HepG2 (cell line): ENCODE measurements around the gene SCAF11. TPM values are rescaled to one million over a fixed set of nuclear protein-coding genes. Genes with fewer than 3 reads are reported as not detected.

ENCODE experiments used
- ATAC-seq: fragments of 200-7000 bp; cut with Tn5 transposase; 3 replicates; pipeline ENCODE4 v1.9.1; 2020; ENCODE audit warnings: mild to moderate bottlenecking, moderate library complexity
- BruUV-seq: library from RNA; stranded (reverse); fragments of 400-500 nt; replicated peaks from 2 replicates; lab custom pipeline; 2021; lab: Mats Ljungman, UMichigan
- CTCF ChIA-PET: fragments of 300-600 bp; formaldehyde crosslinking; extraction: SDS; loops from one replicate; lab custom pipeline; 2021; ENCODE audit warnings: low total read pairs, inconsistent platforms, low intra/inter-chr PET ratio; lab: Yijun Ruan, JAX
- POLR2A ChIA-PET: fragments of 350-600 bp; sonication (Branson Sonifier 250); formaldehyde crosslinking; loops from one replicate; lab custom pipeline; 2020; ENCODE audit warnings: antibody characterized with exemption, inconsistent platforms; lab: Yijun Ruan, JAX
- DNase-seq: peaks from one replicate; pipeline ENCODE4 v3.0.0-alpha.2; 2015; ENCODE audit warnings: low spot score
- FAIRE-seq: peaks from 3 replicates; lab custom pipeline; 2011; peaks lifted over from hg19 to GRCh38; lab: Jason Lieb, UNC
- H2AFZ ChIP-seq: one replicate; pipeline ENCODE4 v1.6.1; 2011; ENCODE audit warnings: low read length, inconsistent platforms
- H3K27ac ChIP-seq: fragments of 300-600 bp; 3 replicates; pipeline ENCODE4 v1.8.0; 2011; ENCODE audit warnings: mixed run types, mild to moderate bottlenecking, mixed read lengths, low read length, inconsistent platforms; ENCODE audit not compliant: insufficient read depth; ENCODE audit errors: extremely low read length
- H3K27me3 ChIP-seq, 2 experiments: fragments of 200-600 bp in 1 of 2; 2 replicates in 1 of 2; 3 replicates in 1 of 2; pipeline versions ENCODE4 v1.6.0 to v1.8.0; 2011; ENCODE audit warnings: low read length in 2 of 2, mild to moderate bottlenecking in 2 of 2, moderate library complexity in 2 of 2, inconsistent platforms in 1 of 2; ENCODE audit not compliant: insufficient read depth in 2 of 2, control insufficient read depth in 1 of 2
- H3K36me3 ChIP-seq, 2 experiments: fragments of 200-600 bp in 1 of 2; replicated peaks in 1 of 2; 2 replicates in 1 of 2; 3 replicates in 1 of 2; pipeline versions ENCODE4 v1.5.1 to v1.8.0; 2011; ENCODE audit warnings: low read length in 2 of 2, inconsistent platforms in 1 of 2; ENCODE audit not compliant: insufficient read depth in 2 of 2, control insufficient read depth in 1 of 2
- H3K4me1 ChIP-seq: 2 replicates; pipeline ENCODE4 v1.5.1; 2012; ENCODE audit warnings: low read length, inconsistent platforms; ENCODE audit not compliant: insufficient read depth
- H3K4me2 ChIP-seq: 2 replicates; pipeline ENCODE4 v1.6.0; 2011; ENCODE audit warnings: low read depth, low read length, inconsistent platforms
- H3K4me3 ChIP-seq, 3 experiments: fragments of 200-600 bp in 1 of 3; sonication (generic), shearing (Covaris generic) in 1 of 3; replicated peaks in 1 of 3; 2 replicates each; pipeline ENCODE4 v1.5.1; 2011 to 2016; ENCODE audit warnings: low read length in 3 of 3, inconsistent platforms in 2 of 3, low read depth in 2 of 3, mild to moderate bottlenecking in 2 of 3, control low read depth in 1 of 3, mixed read lengths in 1 of 3; ENCODE audit not compliant: insufficient read depth in 1 of 3
- H3K79me2 ChIP-seq: one replicate; pipeline ENCODE4 v1.6.1; 2011; ENCODE audit warnings: low read length, inconsistent platforms; ENCODE audit not compliant: insufficient read depth
- H3K9ac ChIP-seq: 2 replicates; pipeline ENCODE4 v1.6.0; 2011; ENCODE audit warnings: mild to moderate bottlenecking, low read depth, low read length, inconsistent platforms; ENCODE audit not compliant: insufficient read depth
- H3K9me3 ChIP-seq: 2 replicates; pipeline ENCODE4 v1.5.1; 2012; ENCODE audit warnings: mild to moderate bottlenecking, low read length
- H4K20me1 ChIP-seq: 2 replicates; pipeline ENCODE4 v1.6.0; 2011; ENCODE audit warnings: inconsistent platforms, mild to moderate bottlenecking, low read length, moderate library complexity; ENCODE audit not compliant: insufficient read depth
- DR1 ChIP-seq: sonication (generic); formaldehyde crosslinking; IDR thresholded peaks from 2 replicates; pipeline ENCODE4 v1.8.0; 2021; ENCODE audit warnings: mild to moderate bottlenecking, missing genetic modification reagents, inconsistent platforms
- GPN1 ChIP-seq: sonication (generic); formaldehyde crosslinking; IDR thresholded peaks from 2 replicates; pipeline ENCODE4 v1.5.1; 2020; ENCODE audit warnings: missing genetic modification reagents, borderline replicate concordance
- KMT2A ChIP-seq: sonication (generic); formaldehyde crosslinking; IDR thresholded peaks from 2 replicates; pipeline ENCODE4 v1.4.0; 2020; ENCODE audit warnings: missing genetic modification reagents
- TCF7 ChIP-seq: sonication (generic); IDR thresholded peaks from 2 replicates; pipeline ENCODE4 v1.6.1; 2016; ENCODE audit warnings: antibody characterized with exemption, low read depth
- TGIF2 ChIP-seq: IDR thresholded peaks from 2 replicates; pipeline ENCODE4 v1.6.1; 2016; ENCODE audit warnings: control low read depth, missing compliant biosample characterization
- ZKSCAN5 ChIP-seq: sonication (generic); formaldehyde crosslinking; IDR thresholded peaks from 2 replicates; pipeline ENCODE4 v1.5.1; 2020; ENCODE audit warnings: mild to moderate bottlenecking, missing genetic modification reagents
- ZNF24 ChIP-seq: fragments of 450-650 bp; IDR thresholded peaks from 2 replicates; pipeline ENCODE4 v1.6.1; 2017; ENCODE audit warnings: antibody characterized with exemption, mild to moderate bottlenecking
- ZNF367 ChIP-seq: sonication (generic); formaldehyde crosslinking; IDR thresholded peaks from 2 replicates; pipeline ENCODE4 v1.4.0; 2020; ENCODE audit warnings: missing genetic modification reagents, borderline replicate concordance
- ZNF850 ChIP-seq: sonication (generic); formaldehyde crosslinking; conservative IDR thresholded peaks from 2 replicates; pipeline ENCODE4 v1.9.0; 2021; ENCODE audit warnings: mild to moderate bottlenecking, missing genetic modification reagents
- ZSCAN22 ChIP-seq: sonication (generic); formaldehyde crosslinking; IDR thresholded peaks from 2 replicates; pipeline ENCODE4 v1.4.0; 2020; ENCODE audit warnings: mild to moderate bottlenecking, missing genetic modification reagents
- WGBS: methylation state at CpG from one replicate; pipeline ENCODE4 v1.1.6; 2017; ENCODE audit warnings: low lambda C conversion rate; 5-methylcytosine and 5-hydroxymethylcytosine counted together
- in situ Hi-C: cut with HindIII; loops from 2 replicates; pipeline ENCODE4 v1.10.0; 2017; ENCODE audit warnings: low pct_unique_long_range_greater_than_20kb; ENCODE audit not compliant: extremely low pct_ligation_motif_present
- intact Hi-C: fragments of 100-400 bp; cut with micrococcal nuclease; formaldehyde crosslinking; loops from one replicate; pipeline ENCODE4 v1.10.0; 2022; ENCODE audit not compliant: unreplicated experiment
- polyA plus RNA-seq, 8 experiments: library from polyadenylated mRNA; depleted of rRNA in 3 of 8; stranded (reverse) in 7 of 8; unstranded in 1 of 8; fragments of >200 nt; fragmentation: Illumina TruSeq in 4 of 8; extraction: Trizol in 4 of 8; gene quantifications; 2 replicates each; pipeline versions ENCODE4 v1.2.1 to v1.2.3, GENCODE V29; 2011 to 2016; ENCODE audit warnings: low read depth in 4 of 8, missing spikeins in 1 of 8, mixed read lengths in 1 of 8; ENCODE audit not compliant: insufficient read depth in 1 of 8
- total RNA-seq, 5 experiments: library from RNA; depleted of rRNA; stranded (reverse); fragments of >200 nt; fragmentation: Illumina TruSeq; extraction: Trizol; gene quantifications; 2 replicates each; pipeline ENCODE4 v1.2.3, GENCODE V29; 2016; ENCODE audit warnings: low read depth in 1 of 5
- TF ChIP-seq, protein P1 (sequence below): sonication (generic); formaldehyde crosslinking; IDR thresholded peaks from 2 replicates; pipeline ENCODE4 v1.8.0; 2022; ENCODE audit warnings: mild to moderate bottlenecking, missing genetic modification reagents; ENCODE audit not compliant: insufficient replicate concordance
- TF ChIP-seq, protein P2 (sequence below): sonication (generic); formaldehyde crosslinking; IDR thresholded peaks from 2 replicates; pipeline ENCODE4 v1.5.0; 2020; ENCODE audit warnings: missing genetic modification reagents, mild to moderate bottlenecking, borderline replicate concordance
- TF ChIP-seq, protein P3 (sequence below): sonication (generic); formaldehyde crosslinking; IDR thresholded peaks from 2 replicates; pipeline ENCODE4 v1.5.0; 2020; ENCODE audit warnings: mild to moderate bottlenecking, missing genetic modification reagents
- TF ChIP-seq, protein P4 (sequence below): IDR thresholded peaks from 2 replicates; pipeline ENCODE4 v1.6.1; 2016; ENCODE audit warnings: low read depth, borderline replicate concordance

Gene SCAF11
- total and polyA plus RNA-seq, 2 of the 13 experiments (the other 11 are each of a cell fraction or from before 2014, with no cell fraction given): 26.9 to 38.3 TPM

DNA sequence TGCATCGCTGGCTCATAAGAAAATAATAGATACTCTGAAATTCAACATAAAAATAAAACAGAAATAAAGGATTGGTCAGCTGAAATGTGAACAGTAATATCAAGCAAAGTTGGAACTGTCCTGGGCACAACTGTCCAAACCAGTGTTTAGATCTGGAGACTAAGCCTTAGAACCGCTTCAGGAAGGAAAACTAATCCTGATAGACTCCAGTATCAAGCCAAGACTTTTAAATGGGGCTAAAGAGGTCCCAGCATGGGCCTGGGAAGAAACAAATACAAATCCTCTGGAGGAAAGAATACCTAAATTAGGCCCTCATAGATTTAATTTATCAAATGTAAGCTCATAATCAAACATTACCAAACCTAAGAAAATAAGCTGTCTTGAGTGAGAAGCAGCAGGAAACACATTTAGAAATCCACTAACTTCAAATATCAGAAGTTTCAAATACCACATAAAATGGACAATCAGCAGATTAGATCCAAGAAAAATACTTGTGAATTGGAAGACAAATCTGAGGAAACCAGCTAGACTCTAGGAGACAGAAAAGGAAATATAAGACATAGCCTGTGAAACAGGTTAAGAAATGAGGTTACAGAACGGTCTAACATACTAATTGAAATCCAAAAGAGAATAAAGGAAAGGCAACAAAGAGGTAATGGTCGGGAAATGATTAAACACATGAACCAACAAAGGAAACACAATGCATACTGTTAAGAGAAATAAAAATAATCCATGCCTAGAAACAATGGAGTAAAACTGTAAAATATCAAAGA is 27.6 kb downstream of the SCAF11 start:
- no peak overlapping the region for H3K9ac ChIP-seq
- peaks cover 49% of the 10 kb centered on the region for H3K79me2 ChIP-seq
- intact Hi-C loops (no loop called here), in situ Hi-C loops (no loop called here)
- TF ChIP-seq KMT2A (CRISPR knock-in tag) (no peak), ZNF367 (no peak), ZNF24 (no peak), GPN1 (CRISPR knock-in tag) (no peak), TGIF2 (CRISPR knock-in tag) (no peak), ZKSCAN5 (CRISPR knock-in tag) (no peak), ZSCAN22 (CRISPR knock-in tag) (no peak), TCF7 (no peak), ZNF850 (CRISPR knock-in tag) (no peak), DR1 (CRISPR knock-in tag) (no peak)
- TF ChIP-seq, protein P1, sequence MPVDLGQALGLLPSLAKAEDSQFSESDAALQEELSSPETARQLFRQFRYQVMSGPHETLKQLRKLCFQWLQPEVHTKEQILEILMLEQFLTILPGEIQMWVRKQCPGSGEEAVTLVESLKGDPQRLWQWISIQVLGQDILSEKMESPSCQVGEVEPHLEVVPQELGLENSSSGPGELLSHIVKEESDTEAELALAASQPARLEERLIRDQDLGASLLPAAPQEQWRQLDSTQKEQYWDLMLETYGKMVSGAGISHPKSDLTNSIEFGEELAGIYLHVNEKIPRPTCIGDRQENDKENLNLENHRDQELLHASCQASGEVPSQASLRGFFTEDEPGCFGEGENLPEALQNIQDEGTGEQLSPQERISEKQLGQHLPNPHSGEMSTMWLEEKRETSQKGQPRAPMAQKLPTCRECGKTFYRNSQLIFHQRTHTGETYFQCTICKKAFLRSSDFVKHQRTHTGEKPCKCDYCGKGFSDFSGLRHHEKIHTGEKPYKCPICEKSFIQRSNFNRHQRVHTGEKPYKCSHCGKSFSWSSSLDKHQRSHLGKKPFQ (CRISPR knock-in tag): no peak
- TF ChIP-seq, protein P2, sequence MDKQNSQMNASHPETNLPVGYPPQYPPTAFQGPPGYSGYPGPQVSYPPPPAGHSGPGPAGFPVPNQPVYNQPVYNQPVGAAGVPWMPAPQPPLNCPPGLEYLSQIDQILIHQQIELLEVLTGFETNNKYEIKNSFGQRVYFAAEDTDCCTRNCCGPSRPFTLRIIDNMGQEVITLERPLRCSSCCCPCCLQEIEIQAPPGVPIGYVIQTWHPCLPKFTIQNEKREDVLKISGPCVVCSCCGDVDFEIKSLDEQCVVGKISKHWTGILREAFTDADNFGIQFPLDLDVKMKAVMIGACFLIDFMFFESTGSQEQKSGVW (CRISPR knock-in tag): no peak
- TF ChIP-seq, protein P3, sequence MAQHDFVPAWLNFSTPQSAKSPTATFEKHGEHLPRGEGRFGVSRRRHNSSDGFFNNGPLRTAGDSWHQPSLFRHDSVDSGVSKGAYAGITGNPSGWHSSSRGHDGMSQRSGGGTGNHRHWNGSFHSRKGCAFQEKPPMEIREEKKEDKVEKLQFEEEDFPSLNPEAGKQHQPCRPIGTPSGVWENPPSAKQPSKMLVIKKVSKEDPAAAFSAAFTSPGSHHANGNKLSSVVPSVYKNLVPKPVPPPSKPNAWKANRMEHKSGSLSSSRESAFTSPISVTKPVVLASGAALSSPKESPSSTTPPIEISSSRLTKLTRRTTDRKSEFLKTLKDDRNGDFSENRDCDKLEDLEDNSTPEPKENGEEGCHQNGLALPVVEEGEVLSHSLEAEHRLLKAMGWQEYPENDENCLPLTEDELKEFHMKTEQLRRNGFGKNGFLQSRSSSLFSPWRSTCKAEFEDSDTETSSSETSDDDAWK: no peak
- TF ChIP-seq, protein P4, sequence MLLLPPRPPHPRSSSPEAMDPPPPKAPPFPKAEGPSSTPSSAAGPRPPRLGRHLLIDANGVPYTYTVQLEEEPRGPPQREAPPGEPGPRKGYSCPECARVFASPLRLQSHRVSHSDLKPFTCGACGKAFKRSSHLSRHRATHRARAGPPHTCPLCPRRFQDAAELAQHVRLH (CRISPR knock-in tag): no peak
- H3K27me3 ChIP-seq: no peaks in the 10 kb centered on the region
- CTCF ChIA-PET: no interaction called here
- no TSS peak for BruUV-seq
- H3K4me1 ChIP-seq: no peaks in the 10 kb centered on the region
- POLR2A ChIA-PET: no interaction called here
- H2AFZ ChIP-seq: no peak overlapping the region
- no peak for DNase-seq
- no peak overlapping the region for H3K4me3 ChIP-seq
- H3K9me3 ChIP-seq: no peaks in the 10 kb centered on the region
- H3K27ac ChIP-seq: no peak overlapping the region
- H3K36me3 ChIP-seq: peaks cover 6 to 49% of the 10 kb centered on the region in 2 experiments
- no peak for ATAC-seq
- H4K20me1 ChIP-seq: peaks cover 9% of the 10 kb centered on the region; the same call in 1 of the 2 replicates
- WGBS: 96% methylated on average over 4 of the region's 4 CpGs
- FAIRE-seq: no peak
- no peak overlapping the region for H3K4me2 ChIP-seq
